Smooth muscle cell (in vitro differentiated cells): ENCODE data around the gene FAM50B. TPM values are rescaled to one million over a fixed set of nuclear protein-coding genes. Genes with fewer than 3 reads are reported as not detected.

Experiments used
- DNase-seq: peaks from one replicate; lab custom pipeline; 2025; ENCODE audit not compliant: unreplicated experiment; lab: John Stamatoyannopoulos, UW
- H2AFZ ChIP-seq: fragments of 200-600 bp; sonication (generic); 2 replicates; pipeline ENCODE4 v1.6.0; 2016; ENCODE audit warnings: antibody characterized with exemption, low read depth, mild to moderate bottlenecking
- H3F3A ChIP-seq: fragments of 200-600 bp; sonication (generic); 2 replicates; pipeline ENCODE4 v1.6.0; 2017; ENCODE audit warnings: antibody characterized with exemption, low read depth
- H3K27ac ChIP-seq: fragments of 200-600 bp; sonication (generic); 2 replicates; pipeline ENCODE4 v1.5.1; 2016; ENCODE audit warnings: low read depth, mild to moderate bottlenecking
- H3K27me3 ChIP-seq: fragments of 200-600 bp; sonication (generic); 2 replicates; pipeline ENCODE4 v1.6.1; 2016; ENCODE audit warnings: low read depth, mild to moderate bottlenecking
- H3K36me3 ChIP-seq: fragments of 200-600 bp; sonication (generic); 2 replicates; pipeline ENCODE4 v1.5.1; 2016; ENCODE audit warnings: low read depth
- H3K4me1 ChIP-seq: fragments of 200-600 bp; sonication (generic); 2 replicates; pipeline ENCODE4 v1.5.1; 2016; ENCODE audit warnings: low read depth
- H3K4me2 ChIP-seq: fragments of 200-600 bp; sonication (generic); 2 replicates; pipeline ENCODE4 v1.6.0; 2016; ENCODE audit warnings: mild to moderate bottlenecking
- H3K4me3 ChIP-seq: fragments of 200-600 bp; sonication (generic); 2 replicates; pipeline ENCODE4 v1.5.1; 2016; ENCODE audit warnings: mild to moderate bottlenecking
- H3K79me2 ChIP-seq: fragments of 200-600 bp; sonication (generic); 2 replicates; pipeline ENCODE4 v1.6.0; 2016; ENCODE audit warnings: low read depth, mild to moderate bottlenecking
- H3K9ac ChIP-seq: fragments of 200-600 bp; sonication (generic); 2 replicates; pipeline ENCODE4 v1.6.0; 2016; ENCODE audit warnings: low read depth
- H3K9me3 ChIP-seq: fragments of 200-600 bp; sonication (generic); replicated peaks from 2 replicates; pipeline ENCODE4 v1.5.1; 2016; ENCODE audit warnings: low read depth
- H4K20me1 ChIP-seq: fragments of 200-600 bp; sonication (generic); 2 replicates; pipeline ENCODE4 v1.6.0; 2016; ENCODE audit warnings: low read depth
- CTCF ChIP-seq: fragments of 200-600 bp; sonication (generic); IDR thresholded peaks from 2 replicates; pipeline ENCODE4 v1.5.1; 2017; ENCODE audit warnings: borderline replicate concordance, mild to moderate bottlenecking, antibody characterized with exemption; ENCODE audit not compliant: insufficient read depth, poor library complexity, severe bottlenecking
- WGBS: methylation state at CpG from one replicate; pipeline ENCODE4 v1.1.7; 2016; ENCODE audit warnings: low lambda C conversion rate; 5-methylcytosine and 5-hydroxymethylcytosine counted together
- polyA plus RNA-seq: library from polyadenylated mRNA; unstranded; fragments of >200 nt; fragmentation: Nextera tagmentation; extraction: Ambion mirVana; gene quantifications from 2 replicates; pipeline ENCODE4 v1.2.1, GENCODE V29; 2016
- total RNA-seq: library from RNA; depleted of rRNA; stranded (reverse); fragments of >200 nt; gene quantifications from 2 replicates; pipeline ENCODE4 v1.2.3, GENCODE V29; 2014

The FAM50B gene
- total and polyA plus RNA-seq, 2 experiments from 2014 or later = 4.3 to 6.3 TPM

DNA sequence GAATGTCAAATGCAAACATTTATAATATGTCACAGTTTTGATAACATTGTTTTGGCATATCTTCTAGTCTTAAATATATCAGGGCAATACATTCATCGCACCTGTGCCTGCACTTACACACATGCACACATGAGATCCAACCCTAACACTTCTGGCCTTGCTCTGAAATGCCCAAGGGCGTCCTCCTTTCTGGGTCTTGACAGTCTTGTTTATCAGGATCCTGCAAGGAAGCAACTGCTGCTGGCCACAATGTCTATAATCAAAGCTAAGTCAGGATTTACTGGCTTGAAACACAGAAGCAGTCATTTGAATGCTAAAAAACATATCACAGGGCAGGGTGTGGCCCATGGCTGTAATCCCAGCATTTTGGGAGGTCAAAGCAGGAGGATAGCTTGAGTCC is 32.9 kb upstream of the FAM50B start:
- Histone ChIP-seq H3K4me3 (no peak overlapping the region), H3K27me3 (no peaks in the 10 kb centered on the region), H3K4me2 (no peak overlapping the region), H4K20me1 (no peaks in the 10 kb centered on the region), H3K9ac (no peak overlapping the region), H3F3A (peaks cover 3% of the 10 kb centered on the region), H3K27ac (no peak overlapping the region), H2AFZ (no peak overlapping the region), H3K79me2 (no peaks in the 10 kb centered on the region), H3K4me1 (no peaks in the 10 kb centered on the region), H3K9me3 (no peaks in the 10 kb centered on the region), H3K36me3 (no peaks in the 10 kb centered on the region)
- no peak for TF ChIP-seq CTCF
- 80% methylated on average over 2 of the region's 2 CpGs for WGBS
- no peak for DNase-seq

- WGBS = 86% methylated on average over 12 of the region's 12 CpGs
- Histone ChIP-seq H3K27ac (no peak overlapping the region), H3K4me2 (no peak overlapping the region), H4K20me1 (no peaks in the 10 kb centered on the region), H3F3A (peaks cover 5% of the 10 kb centered on the region), H2AFZ (no peak overlapping the region), H3K27me3 (no peaks in the 10 kb centered on the region), H3K36me3 (no peaks in the 10 kb centered on the region), H3K9ac (no peak overlapping the region), H3K79me2 (no peaks in the 10 kb centered on the region), H3K9me3 (no peaks in the 10 kb centered on the region), H3K4me1 (no peaks in the 10 kb centered on the region), H3K4me3 (no peak overlapping the region)
- TF ChIP-seq CTCF = no peak
- DNase-seq = no peak
Measured at GRCh38 chr6:3819161-3820110, 29.7 kb upstream of the FAM50B start.

DNA sequence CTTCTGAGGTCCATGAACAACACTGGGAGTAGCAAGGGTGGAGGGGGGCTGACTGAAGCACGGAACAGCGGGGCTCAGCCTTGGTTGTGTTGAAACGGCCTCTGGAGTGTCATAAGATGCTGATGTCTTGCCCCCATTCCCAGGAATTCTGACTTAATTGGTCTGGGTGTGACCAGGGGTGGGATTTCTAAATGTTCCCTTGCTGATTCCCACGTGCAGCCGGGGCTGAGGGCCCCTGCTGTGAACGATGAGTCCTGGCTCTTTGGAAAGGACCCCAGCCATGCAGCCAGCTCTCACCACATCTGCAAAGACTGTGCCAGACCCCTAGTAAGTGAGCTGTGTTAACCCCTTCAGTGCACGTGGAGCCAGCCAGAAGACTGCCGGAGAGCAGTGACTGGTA is 28.6 kb upstream of the FAM50B start:
- TF ChIP-seq CTCF = no peak
- 67% methylated on average over 8 of the region's 8 CpGs for WGBS

More for the DNA sequence above, 28.6 kb upstream of the FAM50B start:
- Histone ChIP-seq H3K27ac (no peak overlapping the region), H3K36me3 (no peaks in the 10 kb centered on the region), H3K4me2 (no peak overlapping the region), H2AFZ (no peak overlapping the region), H3K4me1 (peaks cover 6% of the 10 kb centered on the region), H4K20me1 (no peaks in the 10 kb centered on the region), H3K79me2 (no peaks in the 10 kb centered on the region), H3F3A (peaks cover 16% of the 10 kb centered on the region), H3K27me3 (no peaks in the 10 kb centered on the region), H3K9ac (no peak overlapping the region), H3K9me3 (no peaks in the 10 kb centered on the region), H3K4me3 (no peak overlapping the region)
- no peak for DNase-seq
